ENCODE results near the gene CSN1S1.
"Not testable (repeated sequence)": the region's sequence is repeated elsewhere in the genome, so short reads cannot be mapped to it uniquely, and the experiment has no call there.

The CSN1S1 gene

DNA sequence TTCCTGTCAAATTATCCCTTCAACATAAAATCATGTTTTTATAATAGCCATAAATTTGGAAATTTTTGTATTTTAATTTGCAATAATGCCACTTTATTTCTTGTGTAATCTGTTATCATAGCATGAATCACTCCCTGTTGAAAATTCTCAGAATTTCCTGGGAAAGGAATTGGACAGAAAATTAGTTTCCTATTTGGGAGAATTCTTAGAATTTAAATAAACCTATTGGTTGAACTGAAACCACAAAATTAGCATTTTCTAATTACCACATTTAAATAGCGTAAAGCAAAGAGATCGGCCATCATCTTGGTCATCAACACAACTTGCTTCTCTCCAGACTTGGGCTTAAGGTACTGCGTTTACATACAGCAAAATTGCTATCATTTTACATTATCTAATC is at the start of gene CSN1S1:
CSN1S1 (plus strand) TSS at position 301 of the 400 bp plus-strand sequence. CDS start 1,488 bp downstream, outside the sequence.
- DNase-seq: no peak

- no peak for DNase-seq
These were observed 49.6 kb upstream of the CSN1S1 start for GRCh38 chr4:69881173-69881773.

DNA sequence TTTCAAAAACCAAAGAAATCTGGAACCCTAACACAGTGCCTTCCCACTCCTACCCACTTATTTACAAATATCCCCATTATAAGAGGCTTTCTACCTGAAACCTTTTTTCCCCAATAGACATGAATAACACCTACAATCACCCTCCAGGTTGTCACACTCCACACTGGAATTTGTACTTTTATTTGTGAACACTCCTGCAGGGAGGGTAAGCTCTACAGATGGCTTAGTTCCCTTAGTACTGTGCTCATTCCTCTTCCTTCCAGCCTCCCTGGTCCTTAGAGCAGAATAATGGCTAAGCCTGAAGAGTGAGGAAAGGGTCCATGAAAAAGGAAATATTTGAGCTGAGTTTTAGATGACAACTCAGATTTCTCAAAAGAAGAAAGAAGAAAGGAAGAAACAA is 48.7 kb upstream of the CSN1S1 start:
- DNase-seq: no peak

- DNase-seq: no peak
These were observed 42.5 kb upstream of the CSN1S1 start for GRCh38 chr4:69888336-69888735.

DNA sequence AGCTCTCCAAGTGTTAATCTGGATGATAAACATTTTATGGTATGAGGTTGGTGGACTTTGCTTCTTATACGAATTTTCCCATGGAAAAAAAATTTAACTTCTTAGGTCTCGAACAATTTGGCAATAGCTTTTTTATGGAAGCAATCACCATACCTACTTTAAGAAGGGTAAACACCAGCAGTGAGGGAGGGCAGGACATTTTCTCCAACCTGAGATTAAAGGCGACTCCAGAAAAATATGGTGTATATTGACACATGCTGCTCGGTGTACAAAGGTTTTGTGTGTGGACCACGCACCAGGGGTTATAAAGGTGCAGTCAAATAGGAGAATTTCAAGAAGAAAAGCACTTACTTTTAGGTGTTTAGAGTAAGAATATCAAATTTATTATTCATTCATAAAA is 36.7 kb upstream of the CSN1S1 start:
- no peak for DNase-seq

DNA sequence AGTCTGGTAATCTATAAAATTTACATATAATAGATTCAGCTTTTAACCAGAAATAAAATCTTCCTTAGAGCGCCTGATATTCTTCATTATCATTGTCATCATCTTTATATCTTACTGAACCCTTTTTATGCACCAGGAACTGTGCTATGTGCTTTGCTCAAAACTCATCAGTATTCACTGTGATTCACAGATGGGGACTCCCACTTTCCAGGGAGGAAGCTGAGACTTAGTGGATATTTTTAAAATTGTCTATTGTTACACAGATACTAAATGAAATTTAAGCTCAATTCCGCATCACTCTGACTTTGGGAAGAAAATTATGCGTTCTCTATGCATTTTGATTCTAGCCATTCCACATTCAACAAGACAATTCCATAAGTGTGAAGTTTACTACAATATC is 36.1 kb upstream of the CSN1S1 start:
- no peak for DNase-seq

DNA sequence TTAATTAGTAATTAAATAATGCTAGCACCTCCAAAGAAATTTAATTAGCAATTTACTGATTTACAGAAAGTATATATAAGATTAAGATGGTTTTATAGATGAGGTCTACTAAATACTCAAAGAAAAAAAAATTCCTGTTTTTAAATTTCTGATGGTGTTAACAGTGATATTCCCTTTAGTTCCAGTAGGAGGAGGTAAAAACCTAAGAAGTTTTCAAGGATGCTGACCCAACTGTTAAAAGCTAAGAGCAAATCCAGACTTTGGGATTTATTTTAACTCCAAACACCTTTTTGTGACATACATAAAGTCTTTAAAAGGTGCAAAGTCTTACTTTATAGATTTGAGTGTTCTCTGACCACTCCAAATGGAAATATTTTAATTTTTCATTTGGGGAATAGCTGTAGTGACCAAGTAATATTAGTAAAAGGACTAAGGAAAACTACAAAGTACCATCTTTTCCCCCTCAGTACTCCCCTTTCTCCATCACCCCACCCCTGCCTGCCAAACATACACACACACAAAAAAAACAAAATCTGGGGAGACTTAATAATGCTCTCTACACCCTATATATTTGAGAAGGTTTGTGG is 34.2 kb upstream of the CSN1S1 start:
- no peak for DNase-seq

DNA sequence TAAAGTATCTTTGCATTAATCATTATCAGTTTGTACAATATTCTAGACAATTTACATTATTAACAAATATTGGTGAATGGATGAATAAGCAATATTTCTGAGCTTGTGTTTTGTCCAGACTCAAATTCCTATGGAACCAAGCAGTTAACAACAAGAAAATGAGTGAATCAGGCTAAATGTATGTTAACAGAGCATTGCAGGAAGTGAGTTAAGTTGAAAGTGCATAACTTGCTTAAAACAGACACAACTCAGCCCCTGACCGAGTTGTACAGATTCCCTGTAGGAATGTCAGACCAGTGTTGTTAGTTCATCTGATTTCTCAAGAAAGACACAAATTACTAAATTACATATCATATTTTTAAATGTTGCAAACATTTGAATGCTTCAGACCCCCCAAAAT is 23.7 kb upstream of the CSN1S1 start:
- DNase-seq: no peak

DNA sequence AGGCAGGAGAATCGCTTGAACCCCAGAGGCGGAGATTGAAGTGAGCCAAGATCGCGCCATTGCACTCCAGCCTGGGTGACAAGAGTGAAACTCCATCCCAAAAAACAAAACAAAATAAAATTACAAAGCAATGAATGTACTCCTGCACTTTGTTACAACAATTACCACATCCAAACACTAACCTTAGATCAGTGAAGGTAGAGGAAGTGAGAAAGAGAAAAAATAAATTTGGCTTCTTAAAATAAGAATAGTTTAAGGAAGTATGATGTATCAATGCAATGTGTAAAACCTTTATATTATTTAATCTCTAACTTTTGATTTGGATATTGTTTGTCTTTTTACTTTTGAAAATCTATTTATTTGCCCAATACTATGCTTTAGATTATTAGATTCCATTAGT is 21.7 kb upstream of the CSN1S1 start:
- DNase-seq: no peak

GRCh38 chr4:69910016-69910782 is 20.7 kb upstream of the CSN1S1 start:
- no peak for DNase-seq

DNA sequence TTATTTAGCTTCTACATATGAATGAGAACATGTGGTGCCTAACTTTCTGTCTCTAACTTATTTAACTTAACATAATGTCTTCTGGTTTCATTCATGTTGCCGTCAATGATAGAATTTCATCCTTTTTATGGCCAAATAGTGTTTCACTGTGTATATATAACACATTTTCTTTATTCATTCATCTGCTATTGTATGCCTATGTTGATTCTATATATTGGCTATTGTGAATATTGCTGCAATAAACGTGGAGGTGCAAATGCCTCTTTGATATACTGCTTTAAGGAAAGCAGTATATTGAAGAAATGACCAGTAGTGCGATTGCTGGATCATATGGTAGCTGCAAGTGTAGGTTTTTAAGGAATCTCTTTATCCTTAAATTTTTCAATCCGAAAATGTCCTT is 10.0 kb upstream of the CSN1S1 start:
- no peak for DNase-seq

- DNase-seq: not testable (repeated sequence)
These were observed 7.0 kb upstream of the CSN1S1 start for GRCh38 chr4:69923782-69924410.

GRCh38 chr4:69934150-69934549 is 3.3 kb downstream of the CSN1S1 start:
- no peak for DNase-seq

DNA sequence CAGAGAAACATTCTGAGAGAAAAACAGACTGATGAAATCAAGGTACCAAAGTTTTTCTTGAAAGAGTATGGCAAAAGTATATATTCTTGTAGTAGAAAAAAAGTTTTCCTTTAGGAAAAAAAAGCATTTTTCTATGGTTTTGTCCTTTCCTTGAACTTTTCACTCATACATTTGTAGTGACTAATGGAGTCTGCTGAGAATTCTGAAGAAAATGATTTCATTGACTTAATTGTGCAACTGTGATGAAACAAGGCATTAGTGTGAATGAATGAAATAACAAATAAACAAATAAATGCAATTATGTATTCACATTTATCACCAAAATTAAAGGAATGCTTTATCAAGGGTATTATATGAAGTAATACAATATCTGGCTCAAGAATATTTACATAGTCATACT is 5.7 kb downstream of the CSN1S1 start:
- DNase-seq: no peak

DNA sequence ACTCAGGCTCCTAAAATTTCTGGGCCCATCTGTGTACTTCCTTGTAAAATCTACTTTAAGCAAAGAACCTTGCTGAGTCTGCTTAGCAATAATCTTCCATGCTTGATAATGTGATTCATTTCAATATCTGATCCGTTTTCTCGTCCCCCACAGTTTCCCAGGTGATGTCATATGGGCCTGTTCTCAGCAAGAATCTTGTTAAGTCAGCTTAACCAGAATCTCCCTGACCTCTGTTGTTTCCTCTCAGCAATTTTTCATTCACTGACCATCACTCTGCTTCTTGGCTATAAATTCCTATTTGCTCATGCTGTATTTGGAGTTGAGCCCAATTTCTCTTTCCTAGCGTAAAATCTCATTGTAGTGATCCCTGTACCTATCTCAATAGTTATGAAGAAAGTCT is 20.7 kb downstream of the CSN1S1 start:
- no peak for DNase-seq

GRCh38 chr4:69957209-69957608 is 26.3 kb downstream of the CSN1S1 start:
- no peak for DNase-seq

DNA sequence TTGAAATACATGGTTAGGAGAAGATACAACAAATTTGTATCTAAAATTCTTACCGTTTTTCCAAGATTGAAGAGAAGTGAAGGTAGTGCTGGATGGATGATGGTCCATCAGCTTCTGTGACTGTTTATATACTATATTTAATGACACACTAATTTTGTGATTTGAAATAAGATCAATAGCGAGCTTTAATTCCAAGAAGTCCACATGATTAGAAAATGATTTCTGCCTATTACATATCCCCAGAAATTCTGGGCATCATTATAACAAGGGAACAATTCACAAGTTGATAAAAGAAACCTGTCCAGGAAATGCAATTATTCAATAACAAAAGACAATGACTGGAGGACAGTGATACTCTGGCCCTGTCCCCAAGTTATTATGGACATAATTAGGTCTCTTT is 34.8 kb downstream of the CSN1S1 start, which contains the start of gene CSN2:
CSN2 (minus strand) TSS at position 101 of the 400 bp plus-strand sequence. CDS start 4,733 bp downstream, outside the sequence.
- no peak for DNase-seq

DNA sequence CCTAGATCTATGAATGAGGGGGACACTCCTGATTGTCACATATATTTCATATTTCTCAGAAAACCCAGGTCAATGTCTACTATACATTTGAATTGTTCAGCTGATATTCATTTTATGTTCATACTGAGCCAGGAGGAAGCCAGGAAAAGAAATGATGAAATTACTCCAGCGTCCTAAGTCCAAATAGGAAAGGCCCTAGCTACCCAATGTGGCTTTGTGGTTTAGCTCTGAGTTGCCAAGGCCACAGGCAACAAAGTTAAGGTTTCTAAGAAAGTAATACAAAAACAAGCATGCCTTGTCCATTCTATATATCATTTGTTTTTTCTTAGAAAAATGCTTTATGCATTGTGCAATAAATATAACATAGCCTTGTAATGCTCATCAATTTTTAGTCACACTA is 39.2 kb downstream of the CSN1S1 start:
- DNase-seq: no peak

- no peak for DNase-seq
These were observed 43.8 kb downstream of the CSN1S1 start for GRCh38 chr4:69974631-69975030.

- no peak for DNase-seq
These were observed 46.7 kb downstream of the CSN1S1 start for GRCh38 chr4:69977582-69977981.

DNA sequence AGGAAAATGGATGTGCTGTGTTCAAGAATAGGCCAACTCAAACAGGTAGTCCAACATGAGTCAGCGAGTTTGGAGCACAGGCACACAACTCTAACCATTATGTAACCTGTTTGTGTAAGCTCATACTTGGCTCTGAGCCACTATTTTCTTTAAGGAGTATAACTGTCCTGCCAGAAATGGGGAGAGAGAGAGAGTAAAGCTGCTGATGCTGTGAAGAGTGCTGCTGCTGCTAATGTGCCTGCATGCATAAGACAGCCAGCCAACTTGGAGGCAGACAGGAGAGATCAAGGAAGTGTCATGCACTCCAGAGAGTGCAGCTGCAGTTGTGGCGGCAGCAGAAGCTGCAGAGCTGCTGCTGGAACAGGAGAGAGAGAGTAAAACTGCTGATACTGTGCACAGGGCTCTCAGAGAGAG is 53.2 kb downstream of the CSN1S1 start:
- DNase-seq: no peak

- DNase-seq: no peak
These were observed 55.8 kb downstream of the CSN1S1 start for GRCh38 chr4:69986663-69987062.

DNA sequence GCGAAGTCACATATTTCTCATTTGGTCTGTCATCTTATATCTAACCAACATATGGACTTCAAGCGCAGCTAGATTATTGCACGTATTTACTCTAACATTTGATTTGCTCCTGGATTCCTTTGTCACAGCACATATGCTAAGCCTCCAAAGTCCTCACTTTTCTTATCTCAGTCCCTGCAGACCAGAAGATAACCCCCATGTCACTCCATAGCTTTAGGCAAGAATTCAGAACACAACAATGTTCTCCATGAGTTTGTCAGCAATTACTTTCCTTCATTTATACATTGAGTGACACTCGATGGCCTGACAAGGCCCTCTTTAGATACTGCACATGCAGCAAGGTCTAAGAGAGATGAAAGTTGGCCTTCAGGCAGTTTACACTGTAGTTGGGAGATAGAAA is 60.1 kb downstream of the CSN1S1 start:
- no peak for DNase-seq

DNA sequence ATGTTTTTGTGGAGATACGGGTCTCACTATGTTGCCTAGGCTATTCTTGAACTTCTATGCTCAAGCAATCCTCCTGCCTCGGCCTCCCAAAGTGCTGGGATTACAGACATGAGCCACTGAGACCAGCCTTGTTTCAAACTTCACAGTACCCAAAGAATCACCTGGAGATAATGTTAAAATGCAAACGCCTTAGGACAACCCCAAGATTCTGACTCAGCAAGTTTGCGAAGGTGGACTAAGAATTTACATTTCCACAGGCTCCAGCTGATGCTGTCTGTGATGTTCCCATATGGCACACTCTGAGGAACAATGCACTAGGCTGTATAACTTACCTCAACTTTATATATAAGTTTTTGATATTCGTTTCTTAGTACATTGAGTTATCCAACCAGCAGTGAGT is 63.9 kb downstream of the CSN1S1 start:
- DNase-seq: no peak
